Kidney (tissue), 14 donors: ENCODE data around the gene HOMER1. TPM values are rescaled to one million over a fixed set of nuclear protein-coding genes. Genes with fewer than 3 reads are reported as not detected.

ENCODE experiments used
- DNase-seq, 5 donors: peaks; one replicate each; pipeline ENCODE4 v3.0.0-alpha.2; 2013 to 2020
- FAIRE-seq: peaks from 2 replicates; lab custom pipeline; 2012; peaks lifted over from hg19 to GRCh38; lab: Jason Lieb, UNC
- H3K27ac ChIP-seq, 2 donors: one replicate each; pipeline ENCODE4 v1.7.0; 2013; ENCODE audit warnings: low read depth in 2 of 2, low read length in 2 of 2, inconsistent platforms in 1 of 2
- H3K27me3 ChIP-seq: one replicate; pipeline ENCODE4 v1.7.1; 2013; ENCODE audit warnings: low read length, inconsistent platforms; ENCODE audit not compliant: control insufficient read depth, insufficient read depth
- H3K36me3 ChIP-seq, 3 donors: one replicate each; pipeline versions ENCODE4 v1.7.0 to v1.7.1; 2013; ENCODE audit warnings: low read length in 3 of 3, control low read depth in 1 of 3, inconsistent platforms in 1 of 3; ENCODE audit not compliant: insufficient read depth in 3 of 3, control insufficient read depth in 2 of 3
- H3K4me1 ChIP-seq, 3 donors: one replicate each; pipeline versions ENCODE4 v1.7.0 to v1.7.1; 2013; ENCODE audit warnings: low read length in 3 of 3, inconsistent platforms in 1 of 3, low read depth in 1 of 3; ENCODE audit not compliant: control insufficient read depth in 2 of 3, insufficient read depth in 2 of 3
- H3K4me3 ChIP-seq, 3 donors: one replicate each; pipeline versions ENCODE4 v1.7.0 to v1.8.1; 2013; ENCODE audit warnings: low read length in 3 of 3, control low read depth in 1 of 3, inconsistent platforms in 1 of 3
- H3K9ac ChIP-seq, 3 donors: one replicate each; pipeline versions ENCODE4 v1.7.0 to v1.7.1; 2013; ENCODE audit warnings: low read length in 3 of 3, control low read depth in 1 of 3, inconsistent platforms in 1 of 3
- H3K9me3 ChIP-seq, 3 donors: one replicate each; pipeline versions ENCODE4 v1.7.0 to v1.7.1; 2013; ENCODE audit warnings: low read length in 3 of 3, control low read depth in 1 of 3, inconsistent platforms in 1 of 3; ENCODE audit not compliant: control insufficient read depth in 2 of 3, insufficient read depth in 1 of 3
- intact Hi-C: fragments of 100-400 bp; cut with DNase I; formaldehyde crosslinking; loops from one replicate; pipeline ENCODE4 v1.11.1; 2022
- polyA plus RNA-seq: library from polyadenylated mRNA; stranded (reverse); fragments of 350-450 nt; fragmentation: Illumina TruSeq; extraction: RNeasy Lipid Tissue Mini Kit (QIAGEN cat#74804); gene quantifications from one replicate; pipeline ENCODE4 v1.2.3, GENCODE V29; 2014; ENCODE audit warnings: low read depth, low replicate concordance; ENCODE audit not compliant: insufficient read depth
- total RNA-seq: library from RNA; stranded (reverse); fragmentation: NEBNext Ultra II Directional; extraction: Animal tissue kit (Norgen Biotek cat#: 25700); gene quantifications from one replicate; pipeline ENCODE4 v1.2.1, GENCODE V29; 2021
- TF ChIP-seq, protein P1 (sequence below): IDR thresholded peaks from 3 replicates; pipeline ENCODE4 v1.5.1; 2012; ENCODE audit warnings: mild to moderate bottlenecking, moderate library complexity, borderline replicate concordance; ENCODE audit not compliant: insufficient read depth; ENCODE audit errors: extremely low read depth
- donor health status: control.
- donor health status: control.
- donor health status: control.
- donor health status: control.
- donor health status: control.
- donor health status: DM: yes; HTN: yes; CAD: no.
- donor health status: Normal renal cell carcinoma (clear cell type).

HOMER1 gene
- total and polyA plus RNA-seq, 2 donors from 2014 or later: 2.3 to 9.2 TPM

DNA sequence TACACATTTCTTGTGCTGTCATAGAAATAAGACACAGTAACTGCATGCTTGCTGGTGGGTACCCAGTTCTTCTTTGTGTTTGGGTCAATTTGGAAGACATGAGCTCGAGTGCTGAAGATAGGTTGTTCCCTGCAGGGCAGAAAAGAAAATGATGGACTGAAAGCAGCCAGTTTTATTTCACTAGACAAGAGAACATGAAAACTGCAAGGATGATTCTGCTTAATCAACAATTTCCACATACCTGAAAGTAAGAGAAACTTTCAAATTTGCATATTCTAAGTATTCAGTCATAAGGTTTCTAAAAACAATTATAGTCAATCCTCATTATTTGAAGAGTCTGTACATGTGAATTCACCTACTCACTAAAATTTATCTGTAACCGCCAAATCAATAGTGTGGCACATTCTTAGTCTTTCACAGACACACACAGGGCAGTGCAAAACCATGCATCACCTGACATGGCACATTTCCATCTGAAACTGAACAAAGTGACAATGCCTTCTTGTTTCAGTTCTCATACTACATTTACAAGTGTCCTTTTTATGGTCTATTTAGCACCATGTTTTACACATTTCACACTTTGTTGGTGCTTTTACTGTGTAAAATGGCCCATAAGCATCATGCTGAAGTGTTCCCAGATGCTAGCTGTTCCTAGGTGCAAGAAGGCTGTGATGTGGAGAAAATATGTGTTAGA is 56.9 kb downstream of the HOMER1 start:
- Histone ChIP-seq H3K36me3 (no peaks in the 10 kb centered on the region), H3K27me3 (no peaks in the 10 kb centered on the region), H3K9ac (no peak overlapping the region), H3K27ac (no peak overlapping the region), H3K4me3 (no peak overlapping the region), H3K4me1 (no peaks in the 10 kb centered on the region), H3K9me3 (no peaks in the 10 kb centered on the region)
- TF ChIP-seq, protein P1, sequence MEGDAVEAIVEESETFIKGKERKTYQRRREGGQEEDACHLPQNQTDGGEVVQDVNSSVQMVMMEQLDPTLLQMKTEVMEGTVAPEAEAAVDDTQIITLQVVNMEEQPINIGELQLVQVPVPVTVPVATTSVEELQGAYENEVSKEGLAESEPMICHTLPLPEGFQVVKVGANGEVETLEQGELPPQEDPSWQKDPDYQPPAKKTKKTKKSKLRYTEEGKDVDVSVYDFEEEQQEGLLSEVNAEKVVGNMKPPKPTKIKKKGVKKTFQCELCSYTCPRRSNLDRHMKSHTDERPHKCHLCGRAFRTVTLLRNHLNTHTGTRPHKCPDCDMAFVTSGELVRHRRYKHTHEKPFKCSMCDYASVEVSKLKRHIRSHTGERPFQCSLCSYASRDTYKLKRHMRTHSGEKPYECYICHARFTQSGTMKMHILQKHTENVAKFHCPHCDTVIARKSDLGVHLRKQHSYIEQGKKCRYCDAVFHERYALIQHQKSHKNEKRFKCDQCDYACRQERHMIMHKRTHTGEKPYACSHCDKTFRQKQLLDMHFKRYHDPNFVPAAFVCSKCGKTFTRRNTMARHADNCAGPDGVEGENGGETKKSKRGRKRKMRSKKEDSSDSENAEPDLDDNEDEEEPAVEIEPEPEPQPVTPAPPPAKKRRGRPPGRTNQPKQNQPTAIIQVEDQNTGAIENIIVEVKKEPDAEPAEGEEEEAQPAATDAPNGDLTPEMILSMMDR: no peak
- intact Hi-C loops: no loop called here
- FAIRE-seq (no peak), DNase-seq (no peak)

DNA sequence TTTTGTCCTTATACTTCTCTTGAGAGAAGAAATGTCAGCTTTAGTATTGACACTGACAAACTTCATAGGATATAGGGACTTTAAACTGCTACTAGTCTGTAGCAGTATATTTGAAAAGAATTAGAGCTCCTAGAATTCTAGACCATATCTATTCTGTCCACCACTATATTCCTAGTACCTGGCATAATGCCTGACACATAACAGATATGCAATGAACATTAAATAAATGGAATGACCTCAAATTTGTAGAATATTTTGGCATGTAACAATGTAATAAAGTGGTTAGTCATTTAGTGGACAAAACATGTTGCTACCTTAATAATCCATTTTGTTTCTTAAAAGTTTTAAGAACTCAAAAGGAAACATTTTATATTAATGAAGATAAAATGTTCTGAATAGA is 57.5 kb downstream of the HOMER1 start:
- Histone ChIP-seq H3K4me1 (no peaks in the 10 kb centered on the region), H3K9ac (no peak overlapping the region), H3K36me3 (no peaks in the 10 kb centered on the region), H3K9me3 (no peaks in the 10 kb centered on the region), H3K4me3 (no peak overlapping the region), H3K27ac (no peak overlapping the region), H3K27me3 (no peaks in the 10 kb centered on the region)
- no peak for FAIRE-seq
- no peak for DNase-seq
- intact Hi-C loops: no loop called here
- TF ChIP-seq, protein P1: no peak

DNA sequence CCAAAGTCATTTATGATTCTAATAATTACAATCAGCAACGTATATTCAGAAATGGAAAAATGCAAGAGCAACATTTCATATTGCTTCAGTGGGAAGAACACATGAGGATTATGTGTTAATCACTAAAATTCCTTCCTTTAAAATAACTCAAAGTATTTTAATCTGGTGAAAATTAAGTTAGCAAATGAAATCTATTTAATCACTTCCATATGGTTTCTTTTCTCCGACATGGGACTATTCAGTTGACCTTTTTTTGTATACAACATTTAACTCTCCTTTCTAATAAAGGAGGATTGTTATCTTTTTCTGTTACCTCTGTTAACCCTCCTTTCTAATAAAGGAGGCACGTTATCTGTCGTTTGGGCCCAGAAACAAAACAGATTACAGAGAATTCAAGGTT is 59.9 kb downstream of the HOMER1 start:
- TF ChIP-seq, protein P1: no peak
- FAIRE-seq (no peak), DNase-seq (no peak)
- H3K4me1 ChIP-seq: no peaks in the 10 kb centered on the region
- no peaks in the 10 kb centered on the region for H3K36me3 ChIP-seq
- no peaks in the 10 kb centered on the region for H3K27me3 ChIP-seq
- intact Hi-C loops: no loop called here
- H3K9me3 ChIP-seq: no peaks in the 10 kb centered on the region
- H3K27ac ChIP-seq: no peak overlapping the region
- no peak overlapping the region for H3K4me3 ChIP-seq
- no peak overlapping the region for H3K9ac ChIP-seq
